Right kidney (tissue), 1 donor: Measurements from ENCODE around the gene CNTNAP5.

Experiments
- DNase-seq: peaks from one replicate; pipeline ENCODE4 v3.0.0-alpha.2; 2016

Gene CNTNAP5

GRCh38 chr2:124560592-124561112 is 535.6 kb downstream of the CNTNAP5 start:
- no peak for DNase-seq

DNA sequence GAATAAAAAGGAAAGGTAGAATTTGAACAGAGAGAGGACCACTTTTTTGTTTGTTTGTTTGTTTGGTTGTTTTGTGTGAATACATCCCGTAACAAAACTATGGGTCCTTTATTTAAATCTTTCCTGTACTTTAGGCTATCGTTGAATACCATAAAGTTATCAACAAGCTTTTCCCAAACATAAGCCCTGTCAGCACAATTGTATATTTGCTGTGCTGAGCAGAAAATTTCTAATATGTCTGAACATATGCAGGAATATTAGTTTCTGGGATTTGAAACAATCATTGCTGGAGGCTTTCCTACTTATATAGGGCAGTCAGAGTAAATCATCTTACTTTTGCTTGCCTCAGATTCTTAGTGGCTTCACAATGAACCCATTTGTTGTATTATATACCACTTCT is 536.4 kb downstream of the CNTNAP5 start:
- DNase-seq, result no peak

- no peak for DNase-seq
Observed at GRCh38 chr2:124563426-124563825, 538.3 kb downstream of the CNTNAP5 start.

DNA sequence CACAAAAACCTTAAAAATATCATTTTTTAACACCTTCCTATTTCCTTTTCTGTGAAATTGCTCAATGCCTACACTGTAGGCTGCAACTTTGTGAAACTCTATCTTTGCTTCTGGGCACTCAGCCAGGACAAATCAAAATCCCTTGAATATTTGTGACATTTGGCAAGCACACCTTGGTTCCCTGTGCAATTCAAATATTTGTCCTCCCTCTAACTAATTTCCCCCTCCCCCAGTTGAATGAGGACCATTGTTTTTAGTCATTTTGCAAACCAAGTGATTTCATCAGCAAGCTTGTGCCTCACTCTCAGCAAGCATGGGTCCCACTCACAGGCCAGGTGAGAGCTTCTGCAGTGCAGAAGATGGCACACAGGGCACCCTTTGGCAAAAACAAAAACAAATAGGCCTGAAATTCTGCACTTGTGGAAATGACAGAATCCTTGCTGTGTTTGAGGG is 541.5 kb downstream of the CNTNAP5 start:
- DNase-seq, result no peak

GRCh38 chr2:124570872-124571271 is 545.8 kb downstream of the CNTNAP5 start:
- DNase-seq, result no peak

GRCh38 chr2:124571836-124572235 is 546.7 kb downstream of the CNTNAP5 start:
- DNase-seq, result no peak

GRCh38 chr2:124572934-124573634 is 548.0 kb downstream of the CNTNAP5 start:
- no peak for DNase-seq

- no peak for DNase-seq
Observed at GRCh38 chr2:124575497-124575896, 550.4 kb downstream of the CNTNAP5 start.

DNA sequence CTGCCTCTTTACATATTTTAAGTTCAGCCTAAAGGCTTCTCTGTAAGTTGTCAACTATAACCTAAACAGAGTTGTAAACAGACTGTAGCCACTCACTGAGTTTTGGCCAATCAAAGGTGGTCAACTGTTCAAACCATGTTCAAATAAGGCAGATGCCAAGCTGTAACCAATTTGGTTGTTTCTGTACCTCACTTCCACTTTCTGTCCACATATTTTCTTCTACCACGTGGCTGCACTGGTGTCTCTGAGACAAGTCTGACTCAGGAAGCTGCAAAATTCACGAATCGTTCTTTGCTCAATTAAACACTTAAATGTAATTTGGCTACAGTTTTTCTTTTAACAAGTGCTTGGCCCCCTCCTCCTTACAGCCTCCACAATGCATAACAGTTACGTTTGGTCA is 555.2 kb downstream of the CNTNAP5 start:
- no peak for DNase-seq

GRCh38 chr2:124582387-124582786 is 557.3 kb downstream of the CNTNAP5 start:
- DNase-seq, result no peak

- no peak for DNase-seq
Observed at GRCh38 chr2:124584615-124585014, 559.5 kb downstream of the CNTNAP5 start.

GRCh38 chr2:124585277-124585676 is 560.2 kb downstream of the CNTNAP5 start:
- no peak for DNase-seq

DNA sequence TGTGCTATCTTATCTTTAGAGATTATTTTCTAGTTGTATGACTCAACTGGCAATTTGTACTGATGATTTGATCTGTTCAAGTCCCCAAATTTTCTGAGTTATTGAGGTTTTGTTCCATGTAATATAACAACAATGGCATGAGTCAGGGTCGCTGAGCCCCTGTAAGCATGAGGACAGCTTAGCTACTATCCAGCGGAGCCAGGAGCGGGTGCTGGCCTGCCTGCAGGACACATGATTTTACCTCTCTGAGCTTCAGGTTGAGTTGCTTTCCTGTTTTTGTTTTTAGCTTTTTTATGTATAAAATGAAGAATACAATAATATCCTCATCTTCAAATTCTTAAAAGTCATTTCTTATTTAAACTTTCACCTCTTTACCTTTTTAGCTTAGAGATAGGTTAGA is 561.1 kb downstream of the CNTNAP5 start:
- DNase-seq, result no peak

DNA sequence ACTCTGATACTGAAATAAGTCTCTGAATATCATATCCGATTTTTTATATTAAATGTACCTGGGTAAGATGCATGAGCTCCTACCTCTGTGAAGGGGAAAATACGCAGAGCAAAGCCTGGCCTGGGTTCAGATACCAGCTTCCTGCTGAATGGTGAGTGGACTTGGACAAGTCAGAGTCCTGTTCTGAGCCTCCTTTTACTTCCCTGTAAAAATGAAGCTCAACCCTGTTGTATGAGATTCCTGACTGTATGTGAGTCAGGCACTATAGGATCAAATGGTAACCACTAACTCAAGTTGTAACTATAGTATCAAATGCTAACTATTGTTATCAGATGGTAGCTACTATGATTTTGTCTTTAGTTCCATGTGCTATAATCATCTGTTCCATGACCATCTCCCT is 561.7 kb downstream of the CNTNAP5 start:
- DNase-seq, result no peak

- DNase-seq, result no peak
Observed at GRCh38 chr2:124589971-124590370, 564.9 kb downstream of the CNTNAP5 start.

DNA sequence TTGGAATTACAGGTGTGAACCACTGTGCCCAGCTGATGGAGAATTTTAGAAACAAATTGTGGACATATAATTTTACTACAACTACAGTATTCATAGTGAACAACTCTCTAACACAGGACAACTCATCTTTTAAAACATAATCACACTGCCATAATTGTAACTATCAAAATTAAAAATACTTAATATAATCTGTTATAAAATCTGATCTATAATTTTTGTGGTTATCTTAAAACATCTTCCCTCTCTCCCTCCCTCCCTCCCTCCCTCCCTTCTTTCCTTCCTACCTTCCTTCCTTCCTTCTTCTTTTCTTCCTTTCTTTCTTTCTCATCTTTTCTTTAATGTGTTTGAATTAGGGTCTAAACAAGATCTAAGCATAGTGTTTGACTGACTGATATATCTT is 577.7 kb downstream of the CNTNAP5 start:
- no peak for DNase-seq

DNA sequence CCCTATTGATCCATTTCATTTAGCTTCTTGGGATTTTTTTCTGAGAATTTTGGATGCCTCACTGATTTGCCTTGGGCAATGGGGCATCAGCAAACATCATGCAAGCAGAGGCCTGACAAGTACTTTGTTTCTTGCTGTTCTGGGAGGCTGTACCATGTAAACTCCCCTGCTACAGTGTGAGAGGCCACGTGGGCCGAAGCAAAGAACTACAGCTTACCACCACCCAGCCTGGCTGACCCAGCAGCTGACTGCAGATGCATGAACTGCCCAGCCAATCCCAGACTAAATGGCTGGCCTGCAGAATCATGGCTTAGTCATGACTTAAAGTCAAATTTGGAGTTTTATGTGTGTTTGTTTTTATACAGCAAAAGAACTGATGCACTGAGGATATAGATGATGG is 579.9 kb downstream of the CNTNAP5 start:
- DNase-seq, result no peak

- DNase-seq, result no peak
Observed at GRCh38 chr2:124607679-124608078, 582.6 kb downstream of the CNTNAP5 start.

GRCh38 chr2:124609667-124610066 is 584.6 kb downstream of the CNTNAP5 start:
- no peak for DNase-seq

GRCh38 chr2:124610141-124610540 is 585.1 kb downstream of the CNTNAP5 start:
- no peak for DNase-seq

GRCh38 chr2:124610866-124611265 is 585.8 kb downstream of the CNTNAP5 start:
- DNase-seq, result no peak

- DNase-seq, result no peak
Observed at GRCh38 chr2:124623560-124623959, 598.5 kb downstream of the CNTNAP5 start.

- no peak for DNase-seq
Observed at GRCh38 chr2:124625561-124625960, 600.5 kb downstream of the CNTNAP5 start.

DNA sequence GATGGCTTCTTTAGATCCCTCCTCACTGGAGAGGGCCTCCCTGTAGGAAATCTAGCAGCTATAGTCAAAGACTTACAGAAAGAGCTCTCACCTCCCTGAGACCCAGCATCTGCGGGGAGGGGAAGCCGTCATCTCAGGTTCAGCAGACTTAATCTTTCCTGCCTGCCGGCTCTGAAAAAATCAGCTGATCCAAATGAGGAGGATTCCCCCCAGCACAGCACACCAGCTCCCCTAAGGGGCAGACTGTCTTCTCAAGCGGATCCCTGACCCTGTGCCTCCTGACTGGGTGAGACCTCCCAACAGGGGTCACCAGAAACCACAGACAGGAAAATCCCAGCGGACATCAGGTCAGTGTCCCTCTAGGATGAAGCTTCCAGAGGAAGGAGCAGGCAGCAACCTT is 601.9 kb downstream of the CNTNAP5 start:
- no peak for DNase-seq

- DNase-seq, result no peak
Observed at GRCh38 chr2:124633812-124634211, 608.7 kb downstream of the CNTNAP5 start.
